HG02943 (cell line): Measurements from ENCODE around the gene MLST8.

Source experiments
- ATAC-seq: cut with Tn5 transposase; IDR thresholded peaks from one replicate; pipeline ENCODE4 v1.9.1; 2021; ENCODE audit warnings: mild to moderate bottlenecking, low read depth, moderate library complexity; ENCODE audit not compliant: unreplicated experiment

The MLST8 gene

GRCh38 chr16:2172688-2173335 is 32.4 kb upstream of the MLST8 start:
- no peak for ATAC-seq

GRCh38 chr16:2173366-2173765 is 31.9 kb upstream of the MLST8 start:
- no peak for ATAC-seq

GRCh38 chr16:2173916-2174315 is 31.3 kb upstream of the MLST8 start:
- ATAC-seq = no peak

GRCh38 chr16:2174396-2175131 is 30.7 kb upstream of the MLST8 start:
- ATAC-seq = no peak

GRCh38 chr16:2175454-2175853 is 29.8 kb upstream of the MLST8 start:
- no peak for ATAC-seq

GRCh38 chr16:2176047-2176446 is 29.2 kb upstream of the MLST8 start:
- ATAC-seq = no peak

GRCh38 chr16:2177101-2177500 is 28.2 kb upstream of the MLST8 start:
- no peak for ATAC-seq

GRCh38 chr16:2177561-2177960 is 27.7 kb upstream of the MLST8 start:
- ATAC-seq = no peak

GRCh38 chr16:2178321-2179106 is 26.7 kb upstream of the MLST8 start:
- no peak for ATAC-seq

- ATAC-seq = no peak
Measured at GRCh38 chr16:2179107-2179501, 26.1 kb upstream of the MLST8 start.

GRCh38 chr16:2179576-2179975 is 25.7 kb upstream of the MLST8 start:
- no peak for ATAC-seq

GRCh38 chr16:2180461-2180860 is 24.8 kb upstream of the MLST8 start:
- no peak for ATAC-seq

- ATAC-seq = no peak
Measured at GRCh38 chr16:2180962-2181923, 24.0 kb upstream of the MLST8 start.

- ATAC-seq = no peak
Measured at GRCh38 chr16:2181952-2182351, 23.3 kb upstream of the MLST8 start.

GRCh38 chr16:2183671-2184070 is 21.6 kb upstream of the MLST8 start:
- no peak for ATAC-seq

- ATAC-seq = no peak
Measured at GRCh38 chr16:2184346-2184745, 20.9 kb upstream of the MLST8 start.

- no peak for ATAC-seq
Measured at GRCh38 chr16:2184962-2185361, 20.3 kb upstream of the MLST8 start.

GRCh38 chr16:2186064-2186463 is 19.2 kb upstream of the MLST8 start:
- ATAC-seq = no peak

GRCh38 chr16:2186505-2186904 is 18.7 kb upstream of the MLST8 start:
- no peak for ATAC-seq

GRCh38 chr16:2187212-2187611 is 18.0 kb upstream of the MLST8 start:
- ATAC-seq = no peak
